ENCODE results near the gene BRIP1.

BRIP1 gene

DNA sequence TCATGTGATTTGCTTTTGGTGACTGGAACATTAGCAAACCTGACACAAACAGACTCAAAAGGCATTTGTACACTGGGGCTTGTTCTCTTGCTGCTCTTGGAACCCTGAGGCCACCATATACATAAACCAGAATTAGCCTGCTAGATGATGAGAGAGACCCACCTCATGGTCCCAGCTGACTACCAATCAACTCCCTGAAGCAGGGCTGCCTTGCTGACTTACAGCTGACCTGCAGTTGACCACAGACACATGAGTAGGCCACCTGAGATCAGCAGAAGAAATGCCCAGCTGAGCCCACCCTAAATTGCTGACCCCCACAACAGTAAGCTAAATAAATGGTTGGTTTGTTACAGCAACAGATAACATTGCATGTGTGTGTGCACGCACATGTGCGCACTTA is 28.7 kb downstream of the BRIP1 start:
- no peak overlapping the region for H3K4me2 ChIP-seq (ENCODE audit: low read length)
- H4K20me1 ChIP-seq (ENCODE audit: insufficient read depth, low read length), result no peaks in the 10 kb centered on the region
- no peak overlapping the region for H2AFZ ChIP-seq (ENCODE audit: low read depth, low read length)
- no peaks in the 10 kb centered on the region for H3K79me2 ChIP-seq (ENCODE audit: low read length)
- no peak for TF ChIP-seq EZH2phosphoT487 (IDR thresholded peaks at IDR 0.05; ENCODE audit: low read depth)
- TF ChIP-seq CTCF (IDR thresholded peaks at IDR 0.05; ENCODE audit: low read depth, low read length), result no peak
- peaks cover 6% of the 10 kb centered on the region for H3K36me3 ChIP-seq (replicated peaks; ENCODE audit: low read depth, low read length)
- H3K4me3 ChIP-seq (ENCODE audit: low read length), result no peak overlapping the region
- H3K9ac ChIP-seq (ENCODE audit: low read length), result no peak overlapping the region
- H3K27me3 ChIP-seq (ENCODE audit: low read depth, low read length), result no peaks in the 10 kb centered on the region
- no peak overlapping the region for H3K27ac ChIP-seq (ENCODE audit: low read length)
- no peaks in the 10 kb centered on the region for H3K4me1 ChIP-seq (ENCODE audit: low read length)
- no peaks in the 10 kb centered on the region for H3K9me3 ChIP-seq (ENCODE audit: insufficient read depth, low read length)

- no peaks in the 10 kb centered on the region for H3K27me3 ChIP-seq (ENCODE audit: low read depth, low read length)
- no peaks in the 10 kb centered on the region for H3K79me2 ChIP-seq (ENCODE audit: low read length)
- TF ChIP-seq CTCF (IDR thresholded peaks at IDR 0.05; ENCODE audit: low read depth, low read length) (no peak), EZH2phosphoT487 (IDR thresholded peaks at IDR 0.05; ENCODE audit: low read depth) (no peak)
- no peaks in the 10 kb centered on the region for H3K4me1 ChIP-seq (ENCODE audit: low read length)
- no peak overlapping the region for H3K4me2 ChIP-seq (ENCODE audit: low read length)
- no peak overlapping the region for H3K9ac ChIP-seq (ENCODE audit: low read length)
- no peaks in the 10 kb centered on the region for H4K20me1 ChIP-seq (ENCODE audit: insufficient read depth, low read length)
- peaks cover 4% of the 10 kb centered on the region for H3K36me3 ChIP-seq (replicated peaks; ENCODE audit: low read depth, low read length)
- no peaks in the 10 kb centered on the region for H3K9me3 ChIP-seq (ENCODE audit: insufficient read depth, low read length)
- no peak overlapping the region for H2AFZ ChIP-seq (ENCODE audit: low read depth, low read length)
- H3K27ac ChIP-seq (ENCODE audit: low read length), result no peak overlapping the region
- no peak overlapping the region for H3K4me3 ChIP-seq (ENCODE audit: low read length)
These were observed 29.7 kb downstream of the BRIP1 start for GRCh38 chr17:61833536-61834193.

GRCh38 chr17:61832463-61832862 is 30.9 kb downstream of the BRIP1 start:
- H3K4me3 ChIP-seq (ENCODE audit: low read length), result no peak overlapping the region
- H3K27me3 ChIP-seq (ENCODE audit: low read depth, low read length), result no peaks in the 10 kb centered on the region
- H4K20me1 ChIP-seq (ENCODE audit: insufficient read depth, low read length), result no peaks in the 10 kb centered on the region
- H3K4me1 ChIP-seq (ENCODE audit: low read length), result no peaks in the 10 kb centered on the region
- H3K79me2 ChIP-seq (ENCODE audit: low read length), result no peaks in the 10 kb centered on the region
- TF ChIP-seq CTCF (IDR thresholded peaks at IDR 0.05; ENCODE audit: low read depth, low read length) (no peak), EZH2phosphoT487 (IDR thresholded peaks at IDR 0.05; ENCODE audit: low read depth) (no peak)
- H3K36me3 ChIP-seq (replicated peaks; ENCODE audit: low read depth, low read length), result peaks cover 11% of the 10 kb centered on the region
- H3K9me3 ChIP-seq (ENCODE audit: insufficient read depth, low read length), result no peaks in the 10 kb centered on the region
- H3K9ac ChIP-seq (ENCODE audit: low read length), result no peak overlapping the region
- H3K27ac ChIP-seq (ENCODE audit: low read length), result no peak overlapping the region
- H3K4me2 ChIP-seq (ENCODE audit: low read length), result no peak overlapping the region
- no peak overlapping the region for H2AFZ ChIP-seq (ENCODE audit: low read depth, low read length)

DNA sequence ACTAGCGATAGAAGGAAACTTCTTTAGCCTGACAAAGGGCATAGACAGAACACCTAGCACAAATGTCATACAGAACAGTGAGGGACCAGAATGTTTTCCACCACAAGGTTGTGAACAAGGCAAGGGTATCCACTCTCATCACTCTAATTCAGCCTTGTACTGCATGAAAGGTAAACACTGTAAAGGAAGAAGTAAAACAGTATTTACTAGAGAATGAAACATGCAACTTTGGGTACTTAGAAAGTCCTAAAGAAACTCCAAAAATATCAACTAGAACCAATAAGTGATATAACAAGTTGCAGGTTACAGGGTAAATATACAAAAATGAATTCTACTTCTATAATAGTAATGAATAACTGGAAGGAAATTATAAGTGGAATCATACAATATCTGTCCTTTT is 32.2 kb downstream of the BRIP1 start:
- Histone ChIP-seq H3K9ac (ENCODE audit: low read length) (no peak overlapping the region), H3K4me1 (ENCODE audit: low read length) (no peaks in the 10 kb centered on the region), H3K4me2 (ENCODE audit: low read length) (no peak overlapping the region), H3K36me3 (replicated peaks; ENCODE audit: low read depth, low read length) (peaks cover 11% of the 10 kb centered on the region), H4K20me1 (ENCODE audit: insufficient read depth, low read length) (no peaks in the 10 kb centered on the region), H3K27ac (ENCODE audit: low read length) (no peak overlapping the region), H3K9me3 (ENCODE audit: insufficient read depth, low read length) (no peaks in the 10 kb centered on the region), H3K4me3 (ENCODE audit: low read length) (no peak overlapping the region), H2AFZ (ENCODE audit: low read depth, low read length) (no peak overlapping the region), H3K27me3 (ENCODE audit: low read depth, low read length) (no peaks in the 10 kb centered on the region), H3K79me2 (ENCODE audit: low read length) (no peaks in the 10 kb centered on the region)
- TF ChIP-seq CTCF (IDR thresholded peaks at IDR 0.05; ENCODE audit: low read depth, low read length) (no peak), EZH2phosphoT487 (IDR thresholded peaks at IDR 0.05; ENCODE audit: low read depth) (no peak)

Measured in OCI-LY3 (cell line).